ENCODE data around the gene LEKR1. TPM values are rescaled to one million over a fixed set of nuclear protein-coding genes. Genes with fewer than 3 reads are reported as not detected.

Gene LEKR1
- total RNA-seq, 2 experiments from 2014 or later = 0.40 to 0.48 TPM

- ChIA-PET CTCF (interaction anchor here (0.5 to 1.4 kb wide), 4 partner anchors 11 to 392 kb away, joined by 3 read pairs; partner anchors contain the start of gene TIPARP), POLR2A (no interaction called here)
Measured at GRCh38 chr3:157066335-157067098, 240.4 kb downstream of the LEKR1 start.

DNA sequence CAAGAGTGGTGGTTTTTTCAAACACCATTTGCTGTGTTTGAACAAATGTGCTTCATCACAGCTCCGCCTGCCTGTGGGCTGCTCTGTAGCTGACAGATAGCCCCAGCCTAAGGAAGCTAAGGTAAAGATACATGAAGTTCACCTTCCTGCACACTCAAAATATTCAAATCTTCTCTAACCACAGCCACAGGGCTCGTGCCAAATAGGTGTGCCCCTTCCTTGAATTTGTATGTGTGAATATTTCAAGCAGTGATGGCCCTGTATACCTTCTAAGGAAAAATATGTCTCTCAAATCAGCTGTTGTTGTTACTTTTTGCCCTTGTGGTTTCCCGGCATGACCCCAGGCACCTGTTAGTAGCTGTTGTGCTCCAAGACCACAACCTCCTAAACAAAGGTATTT is 241.0 kb downstream of the LEKR1 start:
- POLR2A ChIA-PET = no interaction called here
- CTCF ChIA-PET = interaction anchor here (0.8 to 1.4 kb wide), 3 partner anchors 10 to 392 kb away, joined by 3 read pairs; partner anchors contain the start of gene TIPARP

GRCh38 chr3:157069406-157069805 is 243.3 kb downstream of the LEKR1 start:
- ChIA-PET CTCF (no interaction called here), POLR2A (no interaction called here)

DNA sequence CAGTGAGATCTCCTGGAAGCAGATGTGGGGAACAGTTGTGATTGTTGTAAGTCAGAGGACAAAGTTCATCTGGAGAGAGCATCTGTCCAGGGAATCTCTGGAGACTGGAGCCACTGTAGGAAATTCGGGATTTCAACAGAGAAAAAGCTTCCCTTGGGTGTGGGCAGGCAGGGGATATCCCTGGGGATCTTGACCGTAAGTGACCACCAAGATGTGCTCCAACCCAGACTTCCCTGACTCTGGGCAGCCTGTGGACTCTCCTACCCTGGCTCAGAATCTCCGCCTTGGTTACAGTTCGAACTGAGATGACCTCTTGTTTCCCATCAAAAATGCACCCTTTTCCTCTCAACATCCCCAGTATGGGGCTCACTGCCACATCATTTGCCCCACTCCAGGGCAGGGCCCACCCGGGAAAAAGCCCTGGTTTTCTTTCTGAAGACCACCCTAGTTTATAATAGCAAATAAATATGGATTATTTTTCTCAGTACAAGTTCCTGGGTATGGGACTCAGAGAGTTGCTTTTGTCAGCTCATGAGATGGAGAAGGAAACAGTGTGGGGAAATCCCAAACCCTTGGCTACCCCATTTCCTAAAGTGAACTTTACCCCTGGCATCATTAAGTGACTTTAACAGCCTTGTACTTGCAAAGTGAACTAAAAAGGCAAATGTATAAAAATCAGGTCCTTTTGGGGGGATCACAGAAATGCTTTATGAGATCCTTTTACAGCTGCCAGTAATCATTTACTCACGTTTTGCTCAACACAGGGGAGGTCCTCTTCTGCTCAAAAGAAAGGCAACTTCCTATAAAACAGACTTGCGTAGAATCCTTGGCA is 243.9 kb downstream of the LEKR1 start:
- CTCF ChIA-PET = no interaction called here

DNA sequence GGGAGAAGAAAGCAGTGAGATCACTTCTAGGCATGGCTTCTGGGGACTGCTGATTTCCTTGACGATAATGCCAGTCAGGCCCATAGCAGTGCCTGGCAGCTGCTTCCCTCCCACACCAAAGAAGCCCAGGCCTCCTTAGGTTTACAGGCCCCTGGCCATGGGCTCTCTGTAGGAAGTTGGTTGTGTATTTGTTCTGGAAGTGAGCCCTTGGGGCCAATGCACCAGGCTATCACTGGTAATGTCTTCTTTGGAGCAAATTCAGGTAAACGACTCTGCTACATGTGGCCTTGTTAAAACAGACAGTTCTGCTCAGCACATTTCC is 244.5 kb downstream of the LEKR1 start:
- CTCF ChIA-PET = no interaction called here
- POLR2A ChIA-PET = no interaction called here

More for the DNA sequence above, 243.9 kb downstream of the LEKR1 start:
- POLR2A ChIA-PET = no interaction called here

DNA sequence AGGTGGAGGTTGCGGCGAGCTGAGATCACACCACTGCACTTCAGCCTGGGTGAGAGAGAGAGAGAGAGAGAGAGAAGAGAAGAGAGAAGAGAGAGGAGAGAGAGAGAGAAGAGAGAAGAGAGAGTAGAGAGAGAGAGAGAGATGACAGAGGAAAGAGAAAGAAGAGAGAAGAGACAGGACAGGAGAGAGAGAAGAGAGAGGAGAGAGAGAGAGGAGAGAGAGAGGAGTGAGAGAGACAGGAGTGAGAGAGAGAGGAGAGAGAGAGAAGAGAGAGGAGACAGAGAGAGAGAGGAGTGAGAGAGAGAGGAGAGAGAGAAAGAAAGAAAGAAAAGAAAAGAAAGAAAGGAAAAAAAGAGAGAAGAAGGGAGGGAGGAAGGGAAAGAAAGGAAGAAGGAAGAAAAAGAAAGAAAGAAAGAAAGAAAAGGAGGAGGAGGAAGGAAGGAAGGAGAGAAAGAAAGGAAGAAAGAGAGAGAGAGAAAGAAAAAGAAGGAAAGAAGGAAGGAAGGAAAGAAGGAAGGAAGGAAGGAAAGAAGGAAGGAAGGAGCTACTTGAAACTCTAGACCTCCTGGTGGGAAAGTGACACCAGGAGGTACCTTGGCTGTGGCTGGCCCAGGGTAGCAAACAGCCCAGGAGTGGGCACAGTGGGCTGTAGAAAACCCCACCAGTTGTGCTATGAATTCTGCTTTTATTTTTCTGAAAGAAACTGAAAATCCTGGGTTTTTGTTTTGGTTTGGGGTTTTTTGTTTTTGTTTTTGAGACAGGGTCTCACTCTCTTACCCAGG is 245.8 kb downstream of the LEKR1 start:
- POLR2A ChIA-PET = no interaction called here
- CTCF ChIA-PET = no interaction called here

GRCh38 chr3:157073810-157074209 is 247.7 kb downstream of the LEKR1 start:
- CTCF ChIA-PET = no interaction called here

GRCh38 chr3:157074490-157074889 is 248.3 kb downstream of the LEKR1 start:
- POLR2A ChIA-PET = no interaction called here

More at GRCh38 chr3:157073810-157074209, 247.7 kb downstream of the LEKR1 start:
- POLR2A ChIA-PET = no interaction called here

GRCh38 chr3:157074981-157075380 is 248.8 kb downstream of the LEKR1 start:
- POLR2A ChIA-PET = no interaction called here

More at GRCh38 chr3:157074490-157074889, 248.3 kb downstream of the LEKR1 start:
- CTCF ChIA-PET = no interaction called here

GRCh38 chr3:157075693-157076420 is 249.7 kb downstream of the LEKR1 start:
- POLR2A ChIA-PET = no interaction called here
- CTCF ChIA-PET = interaction anchor here (1.2 kb wide), 1 partner anchor 10 kb away, joined by 3 read pairs; no protein-coding TSS in a partner anchor

More at GRCh38 chr3:157074981-157075380, 248.8 kb downstream of the LEKR1 start:
- CTCF ChIA-PET = no interaction called here

DNA sequence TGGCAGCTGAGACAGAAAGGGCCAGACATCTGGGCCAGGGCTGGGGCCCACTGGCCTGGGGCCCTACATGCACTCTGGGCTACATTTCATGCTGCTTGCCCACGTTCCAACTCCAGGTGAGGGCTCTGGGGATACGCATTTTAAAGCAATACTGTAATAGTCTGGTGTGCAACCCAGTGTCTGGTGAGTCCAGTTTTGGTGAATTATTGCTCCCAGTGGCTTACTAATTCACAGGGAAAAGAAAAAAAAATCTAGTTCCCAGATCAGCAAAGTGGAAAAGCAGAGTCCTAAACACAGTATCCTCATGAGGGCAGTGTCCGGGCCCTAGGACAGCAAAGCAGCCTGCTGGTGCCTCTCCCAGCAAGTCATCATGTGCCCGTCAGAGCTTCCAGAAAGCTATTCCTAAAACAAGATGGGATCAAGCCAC is 251.4 kb downstream of the LEKR1 start:
- ChIA-PET POLR2A (no interaction called here), CTCF (interaction anchor here (1.2 kb wide), 1 partner anchor 10 kb away, joined by 3 read pairs; no protein-coding TSS in a partner anchor)

DNA sequence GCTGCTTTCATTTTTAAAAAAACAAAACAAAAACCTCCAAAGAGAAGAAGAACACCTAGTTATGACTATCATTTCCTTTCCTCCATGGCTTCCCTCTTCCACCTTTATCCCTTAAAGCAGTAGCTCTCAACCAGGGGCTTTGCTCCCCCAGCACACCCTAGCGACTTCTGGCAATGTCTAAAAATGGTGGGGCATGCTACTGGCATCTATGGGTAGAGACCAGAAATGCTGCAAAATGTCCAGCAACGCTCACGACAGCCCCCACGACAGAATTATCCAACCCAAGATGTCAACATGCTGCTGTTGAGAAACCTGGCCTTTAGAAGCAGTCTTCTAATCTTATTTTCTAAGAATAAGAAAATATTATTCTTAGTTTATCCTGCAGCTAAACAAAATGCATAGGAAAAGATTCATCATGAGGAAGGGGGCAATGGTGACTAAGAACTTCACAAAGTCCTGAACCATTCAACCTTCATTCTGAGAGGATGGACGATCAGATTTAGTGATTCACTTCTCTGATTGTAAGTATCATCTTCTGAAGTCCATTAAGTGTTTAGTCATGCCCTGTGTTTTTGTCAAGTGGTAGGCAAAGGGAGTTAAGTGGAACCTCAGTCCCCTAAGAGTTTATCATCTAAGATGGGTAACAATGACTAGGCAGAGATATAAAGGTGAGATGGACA is 252.1 kb downstream of the LEKR1 start:
- ChIA-PET CTCF (no interaction called here), POLR2A (no interaction called here)

GRCh38 chr3:157078811-157079185 is 252.6 kb downstream of the LEKR1 start:
- POLR2A ChIA-PET = interaction anchor here (0.6 kb wide), 1 partner anchor 92 kb away, joined by 3 read pairs; no protein-coding TSS in a partner anchor
- CTCF ChIA-PET = no interaction called here

- CTCF ChIA-PET = no interaction called here
- POLR2A ChIA-PET = interaction anchor here (0.6 kb wide), 1 partner anchor 91 kb away, joined by 3 read pairs; no protein-coding TSS in a partner anchor
Measured at GRCh38 chr3:157079676-157080369, 253.7 kb downstream of the LEKR1 start.

DNA sequence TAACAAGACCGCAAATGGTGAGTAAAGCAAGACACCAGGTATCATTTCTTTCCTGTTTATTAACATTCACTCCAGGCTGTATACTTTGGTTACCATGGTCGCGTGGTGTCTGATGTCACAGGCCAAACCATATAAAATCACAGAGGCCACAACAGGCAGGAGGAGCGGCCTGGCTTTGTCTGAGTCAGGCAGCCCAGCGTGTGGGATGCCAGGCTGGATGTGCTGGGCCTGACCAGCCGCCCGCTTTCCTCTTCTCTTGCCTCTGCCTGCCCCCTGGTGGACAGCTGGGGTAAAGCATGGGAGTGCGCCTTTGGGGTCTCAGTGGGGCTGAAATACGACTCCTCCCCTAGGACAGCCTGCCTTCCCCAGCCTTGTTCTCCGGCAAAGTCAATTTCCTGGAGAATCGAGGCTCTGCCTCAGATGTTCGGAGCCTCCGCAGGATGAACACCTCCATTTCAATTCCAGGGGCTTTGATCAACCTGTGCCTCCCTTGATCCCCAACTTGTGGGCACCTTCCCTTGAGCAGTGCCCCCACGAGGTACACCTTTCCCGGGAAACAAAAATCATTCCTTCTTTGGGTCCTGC is 255.6 kb downstream of the LEKR1 start:
- POLR2A ChIA-PET = no interaction called here
- CTCF ChIA-PET = interaction anchor here (0.6 to 3.0 kb wide), 10 partner anchors 12 to 454 kb away, joined by 3 to 12 read pairs (median 4); partner anchors contain the start of gene TIPARP

DNA sequence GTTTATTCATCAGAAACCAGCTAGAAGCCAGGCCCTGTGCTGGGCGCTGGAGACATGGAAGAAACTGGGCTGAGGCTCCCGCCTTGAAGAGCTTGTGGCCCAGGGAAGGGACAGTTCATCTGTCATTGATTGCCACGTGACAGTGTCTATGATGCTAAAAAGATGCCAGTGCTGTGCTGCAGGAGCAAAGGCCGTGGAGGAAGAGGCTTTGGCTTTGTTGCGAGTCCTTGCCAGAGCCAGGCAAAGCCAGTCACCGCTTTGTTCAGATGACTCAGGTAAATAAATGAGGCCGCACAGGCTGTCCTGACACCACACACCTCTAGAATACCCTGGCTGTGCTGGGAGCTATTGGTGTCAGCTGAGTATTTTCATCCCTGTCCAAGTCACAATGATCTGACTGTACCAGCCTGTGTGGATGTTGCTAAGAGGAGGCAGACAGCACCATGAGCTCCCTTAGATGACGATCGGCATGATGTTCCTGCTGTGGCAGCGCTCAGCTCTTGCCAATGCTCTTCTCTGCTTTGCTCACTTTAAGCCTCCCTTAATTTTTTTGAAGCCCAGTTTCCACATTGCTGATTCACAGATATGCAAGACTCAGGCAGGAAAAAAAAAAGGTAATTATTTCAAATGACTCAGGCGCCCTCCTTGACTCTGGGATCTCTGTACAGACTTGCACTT is 256.3 kb downstream of the LEKR1 start:
- ChIA-PET CTCF (interaction anchor here (0.8 to 3.0 kb wide), 9 partner anchors 11 to 455 kb away, joined by 3 to 12 read pairs (median 4); partner anchors contain the start of gene TIPARP), POLR2A (interaction anchor here (1.1 kb wide), 1 partner anchor 262 kb away, joined by 3 read pairs; no protein-coding TSS in a partner anchor)

DNA sequence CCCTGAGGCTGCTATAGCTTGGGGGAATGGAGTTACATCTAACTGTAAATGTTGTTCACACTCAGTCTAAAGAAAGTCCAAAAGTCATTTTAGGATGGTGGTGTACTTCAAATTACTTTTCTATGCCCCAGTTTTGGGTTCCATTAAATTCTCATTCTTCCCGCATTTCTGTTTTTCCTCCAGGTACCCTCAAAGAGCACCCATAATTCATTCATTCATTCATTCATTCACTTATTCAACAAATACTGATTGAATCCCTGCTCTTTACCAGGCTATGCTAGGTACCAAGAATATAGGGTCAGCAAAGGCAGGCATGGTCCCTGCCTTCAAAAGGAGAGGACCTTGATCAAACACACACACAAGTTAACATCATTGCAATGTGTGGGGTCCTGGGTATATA is 257.7 kb downstream of the LEKR1 start:
- ChIA-PET POLR2A (interaction anchor here (0.5 to 1.1 kb wide), 2 partner anchors 263 to 266 kb away, joined by 3 read pairs; no protein-coding TSS in a partner anchor), CTCF (no interaction called here)

Data from activated CD8-positive, alpha-beta memory T cell treated with anti-CD3 and anti-CD28 coated beads for 36 hours (primary cell).